Prostate gland (tissue), 2 donors: ENCODE measurements around the gene SARDH.

Experiments
- CTCF ChIP-seq, 4 experiments: fragments of 200-600 bp in 2 of 4; fragments of 450-650 bp in 2 of 4; sonication (generic) in 2 of 4; IDR thresholded peaks; 1 replicate in 3 of 4; 2 replicates in 1 of 4; pipeline ENCODE4 v1.5.1; 2016 to 2019; ENCODE audit warnings: antibody characterized with exemption in 4 of 4, mild to moderate bottlenecking in 2 of 4, moderate library complexity in 2 of 4
- POLR2A ChIP-seq: fragments of 450-650 bp; IDR thresholded peaks from one replicate; pipeline ENCODE4 v1.6.1; 2016; ENCODE audit warnings: antibody characterized with exemption, mild to moderate bottlenecking
- POLR2AphosphoS5 ChIP-seq: sonication (generic); formaldehyde crosslinking; IDR thresholded peaks from one replicate; pipeline ENCODE4 v1.6.1; 2017; ENCODE audit warnings: antibody characterized with exemption

- TF ChIP-seq CTCF (IDR thresholded peaks at IDR 0.05) = no peak
- TF ChIP-seq POLR2AphosphoS5 = no peak
- no peak for TF ChIP-seq POLR2A
These were observed 13.0 kb upstream of the SARDH start for GRCh38 chr9:133750982-133751649.
